Measurements from ENCODE around the gene CHIC2.

The CHIC2 gene

DNA sequence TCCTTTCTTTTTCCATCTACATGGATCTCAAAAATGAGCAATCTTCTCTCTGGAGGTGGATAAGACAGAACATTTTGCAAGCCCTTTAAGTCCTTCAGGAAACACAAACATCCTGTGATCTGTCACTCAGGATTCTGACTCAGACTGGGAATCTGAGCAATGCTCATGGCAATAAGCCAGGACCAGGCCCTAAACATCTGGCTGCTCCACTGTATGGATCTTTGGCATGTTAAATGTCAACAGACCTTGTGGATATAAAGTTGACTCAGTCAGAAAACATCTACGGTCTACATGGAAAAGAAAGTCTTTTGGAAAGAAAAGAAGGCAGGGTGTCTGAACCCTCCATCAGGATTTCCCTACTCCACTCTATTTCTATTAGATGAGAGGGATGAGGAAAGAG, 17.8 kb upstream of the CHIC2 start:
- no peak overlapping the region for H3K9ac ChIP-seq
- H3K27ac ChIP-seq: no peak overlapping the region
- no peak overlapping the region for H3K4me3 ChIP-seq (IDR thresholded peaks at IDR 0.05; ENCODE audit: insufficient read depth, low read depth, low read length)
- H2AFZ ChIP-seq (ENCODE audit: low read depth): no peak overlapping the region
- H3K36me3 ChIP-seq (ENCODE audit: insufficient read depth): no peaks in the 10 kb centered on the region
- H4K20me1 ChIP-seq (ENCODE audit: insufficient read depth): no peaks in the 10 kb centered on the region
- H3K79me2 ChIP-seq (ENCODE audit: insufficient read depth, low read depth): no peaks in the 10 kb centered on the region
- TF ChIP-seq, protein P1, sequence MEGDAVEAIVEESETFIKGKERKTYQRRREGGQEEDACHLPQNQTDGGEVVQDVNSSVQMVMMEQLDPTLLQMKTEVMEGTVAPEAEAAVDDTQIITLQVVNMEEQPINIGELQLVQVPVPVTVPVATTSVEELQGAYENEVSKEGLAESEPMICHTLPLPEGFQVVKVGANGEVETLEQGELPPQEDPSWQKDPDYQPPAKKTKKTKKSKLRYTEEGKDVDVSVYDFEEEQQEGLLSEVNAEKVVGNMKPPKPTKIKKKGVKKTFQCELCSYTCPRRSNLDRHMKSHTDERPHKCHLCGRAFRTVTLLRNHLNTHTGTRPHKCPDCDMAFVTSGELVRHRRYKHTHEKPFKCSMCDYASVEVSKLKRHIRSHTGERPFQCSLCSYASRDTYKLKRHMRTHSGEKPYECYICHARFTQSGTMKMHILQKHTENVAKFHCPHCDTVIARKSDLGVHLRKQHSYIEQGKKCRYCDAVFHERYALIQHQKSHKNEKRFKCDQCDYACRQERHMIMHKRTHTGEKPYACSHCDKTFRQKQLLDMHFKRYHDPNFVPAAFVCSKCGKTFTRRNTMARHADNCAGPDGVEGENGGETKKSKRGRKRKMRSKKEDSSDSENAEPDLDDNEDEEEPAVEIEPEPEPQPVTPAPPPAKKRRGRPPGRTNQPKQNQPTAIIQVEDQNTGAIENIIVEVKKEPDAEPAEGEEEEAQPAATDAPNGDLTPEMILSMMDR (conservative IDR thresholded peaks at IDR 0.05; ENCODE audit: low read depth, low read length): no peak
- H3K4me1 ChIP-seq (ENCODE audit: low read depth, poor library complexity, severe bottlenecking): no peaks in the 10 kb centered on the region
- no peak overlapping the region for H3K4me2 ChIP-seq
- H3K27me3 ChIP-seq (ENCODE audit: insufficient read depth, low read depth): no peaks in the 10 kb centered on the region

DNA sequence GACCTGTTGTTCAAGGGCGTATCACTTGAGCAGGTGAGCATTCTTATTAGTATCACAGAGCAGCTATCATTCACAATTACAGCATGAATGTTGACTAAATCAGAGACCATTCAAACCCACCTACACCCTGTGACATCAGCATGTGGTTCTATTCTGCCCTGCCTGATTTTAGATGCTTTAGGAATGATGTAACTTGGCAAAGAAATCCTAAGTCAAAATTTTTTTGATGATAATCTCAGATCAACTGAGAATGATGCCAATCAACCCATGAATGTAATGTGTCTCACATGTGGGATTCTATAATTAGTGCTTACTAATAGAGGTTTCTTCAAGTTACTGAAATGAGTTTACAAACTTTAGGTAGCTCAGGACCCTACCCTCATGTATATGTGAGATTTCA, 13.4 kb upstream of the CHIC2 start:
- Histone ChIP-seq H3K36me3 (ENCODE audit: insufficient read depth) (no peaks in the 10 kb centered on the region), H3K79me2 (ENCODE audit: insufficient read depth, low read depth) (no peaks in the 10 kb centered on the region), H3K4me1 (ENCODE audit: low read depth, poor library complexity, severe bottlenecking) (no peaks in the 10 kb centered on the region), H4K20me1 (ENCODE audit: insufficient read depth) (no peaks in the 10 kb centered on the region), H3K4me2 (no peak overlapping the region), H3K27me3 (ENCODE audit: insufficient read depth, low read depth) (no peaks in the 10 kb centered on the region), H2AFZ (ENCODE audit: low read depth) (no peak overlapping the region), H3K4me3 (IDR thresholded peaks at IDR 0.05; ENCODE audit: insufficient read depth, low read depth, low read length) (no peak overlapping the region), H3K9ac (no peak overlapping the region), H3K27ac (no peak overlapping the region)
- TF ChIP-seq, protein P1 (conservative IDR thresholded peaks at IDR 0.05; ENCODE audit: low read depth, low read length): no peak

DNA sequence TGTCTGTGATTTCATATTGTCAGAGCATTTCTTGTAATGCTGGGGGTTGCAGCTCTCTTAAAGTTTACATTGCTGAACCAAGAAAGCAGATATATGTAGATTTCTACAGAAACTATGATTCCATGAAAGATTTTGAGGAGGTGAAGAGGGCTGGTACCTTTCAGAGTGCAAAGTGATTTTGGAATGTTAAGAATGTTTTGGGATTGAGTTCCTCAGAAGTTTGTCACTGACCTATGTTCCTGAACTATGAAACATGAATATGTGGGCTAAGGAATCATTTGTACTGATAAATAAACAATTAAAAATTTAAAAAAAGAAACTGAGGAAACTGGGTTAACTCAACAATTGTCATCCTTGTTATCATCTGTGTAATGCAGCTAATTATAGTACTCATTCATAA, 12.3 kb upstream of the CHIC2 start:
- no peak overlapping the region for H3K9ac ChIP-seq
- H4K20me1 ChIP-seq (ENCODE audit: insufficient read depth): no peaks in the 10 kb centered on the region
- no peaks in the 10 kb centered on the region for H3K79me2 ChIP-seq (ENCODE audit: insufficient read depth, low read depth)
- H3K27ac ChIP-seq: no peak overlapping the region
- no peaks in the 10 kb centered on the region for H3K4me1 ChIP-seq (ENCODE audit: low read depth, poor library complexity, severe bottlenecking)
- H3K4me3 ChIP-seq (IDR thresholded peaks at IDR 0.05; ENCODE audit: insufficient read depth, low read depth, low read length): no peak overlapping the region
- no peak overlapping the region for H2AFZ ChIP-seq (ENCODE audit: low read depth)
- TF ChIP-seq, protein P1 (conservative IDR thresholded peaks at IDR 0.05; ENCODE audit: low read depth, low read length): no peak
- no peaks in the 10 kb centered on the region for H3K27me3 ChIP-seq (ENCODE audit: insufficient read depth, low read depth)
- H3K36me3 ChIP-seq (ENCODE audit: insufficient read depth): no peaks in the 10 kb centered on the region
- H3K4me2 ChIP-seq: no peak overlapping the region

DNA sequence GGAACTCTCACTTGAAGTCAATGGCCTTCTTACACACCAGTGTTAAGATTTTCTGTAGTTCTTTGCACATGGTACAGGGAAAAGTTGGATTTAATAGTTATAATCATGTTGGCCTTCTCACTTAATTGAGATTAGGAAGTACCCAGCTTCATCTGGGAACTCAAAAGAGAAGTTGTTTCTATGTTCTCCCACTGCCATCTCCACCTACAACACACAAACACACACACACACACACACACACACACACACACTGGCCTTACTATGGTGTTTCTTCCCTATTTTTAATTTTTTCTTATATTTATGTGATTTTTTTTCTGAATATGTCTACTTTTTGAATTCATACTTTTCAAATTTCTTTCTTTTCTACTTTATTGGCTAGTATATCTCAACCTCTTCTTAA, 10.0 kb upstream of the CHIC2 start:
- Histone ChIP-seq H3K27ac (no peak overlapping the region), H3K4me3 (IDR thresholded peaks at IDR 0.05; ENCODE audit: insufficient read depth, low read depth, low read length) (no peak overlapping the region), H2AFZ (ENCODE audit: low read depth) (no peak overlapping the region), H4K20me1 (ENCODE audit: insufficient read depth) (no peaks in the 10 kb centered on the region), H3K79me2 (ENCODE audit: insufficient read depth, low read depth) (no peaks in the 10 kb centered on the region), H3K4me2 (no peak overlapping the region), H3K9ac (no peak overlapping the region), H3K36me3 (ENCODE audit: insufficient read depth) (no peaks in the 10 kb centered on the region), H3K4me1 (ENCODE audit: low read depth, poor library complexity, severe bottlenecking) (no peaks in the 10 kb centered on the region), H3K27me3 (ENCODE audit: insufficient read depth, low read depth) (no peaks in the 10 kb centered on the region)
- TF ChIP-seq, protein P1 (conservative IDR thresholded peaks at IDR 0.05; ENCODE audit: low read depth, low read length): no peak
